ENCODE data around the gene FILIP1L.

Gene FILIP1L

GRCh38 chr3:100114413-100115030 lies at the start of gene FILIP1L:
Gene FILIP1L (minus strand): TSS chr3:100114501.
- in situ Hi-C loops (cut with MboI; ENCODE audit: low sequenced_read_pairs): no loop called here

GRCh38 chr3:100163787-100164186 lies 49.5 kb upstream of the FILIP1L start:
- in situ Hi-C loops (cut with MboI; ENCODE audit: low sequenced_read_pairs): no loop called here

GRCh38 chr3:100160521-100160920 lies 46.2 kb upstream of the FILIP1L start:
- in situ Hi-C loops (cut with MboI; ENCODE audit: low sequenced_read_pairs): no loop called here

DNA sequence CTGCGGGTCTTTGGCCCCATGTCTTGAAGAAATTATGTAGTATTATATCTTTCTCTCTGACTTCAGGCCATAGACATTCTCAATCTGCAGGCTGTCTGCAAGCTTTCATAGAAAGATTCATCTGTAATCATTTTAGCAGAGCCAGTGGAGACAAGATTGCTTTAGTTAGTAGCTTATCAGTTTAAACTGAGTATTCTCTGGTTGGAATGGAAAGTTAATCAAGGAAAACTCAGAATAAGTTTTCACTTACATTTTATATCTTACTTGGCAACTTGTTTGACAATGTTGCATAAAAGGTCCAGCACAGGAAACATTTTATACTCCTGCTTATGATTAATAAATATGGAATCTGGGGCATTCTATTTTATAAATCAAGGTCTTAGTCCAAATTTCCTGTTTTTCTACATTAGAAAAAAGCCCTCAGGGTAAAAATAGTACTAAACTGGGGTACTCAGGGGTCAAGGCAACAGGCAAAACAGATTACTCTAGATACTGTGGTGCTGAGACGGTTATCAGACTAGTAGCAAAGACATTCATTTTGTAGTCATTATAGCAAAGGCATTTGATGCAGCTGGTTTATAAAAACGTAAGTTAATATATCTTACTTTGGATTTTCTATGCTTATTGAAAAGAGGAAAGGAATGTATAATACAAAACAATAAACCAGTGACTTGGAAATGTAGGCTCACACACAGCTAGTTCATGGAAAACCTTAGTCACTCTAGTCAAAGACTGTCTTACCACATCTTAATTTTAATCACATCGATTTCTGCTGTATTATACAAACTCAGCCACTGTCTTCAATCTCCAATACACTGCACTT lies 45.2 kb upstream of the FILIP1L start:
- in situ Hi-C loops (cut with MboI; ENCODE audit: low sequenced_read_pairs): no loop called here

GRCh38 chr3:100158918-100159330 lies 44.6 kb upstream of the FILIP1L start:
- in situ Hi-C loops (cut with MboI; ENCODE audit: low sequenced_read_pairs): no loop called here

- in situ Hi-C loops (cut with MboI; ENCODE audit: low sequenced_read_pairs): no loop called here
Measured at GRCh38 chr3:100157685-100158084, 43.4 kb upstream of the FILIP1L start.

GRCh38 chr3:100155590-100155989 lies 41.3 kb upstream of the FILIP1L start:
- in situ Hi-C loops (cut with MboI; ENCODE audit: low sequenced_read_pairs): no loop called here

DNA sequence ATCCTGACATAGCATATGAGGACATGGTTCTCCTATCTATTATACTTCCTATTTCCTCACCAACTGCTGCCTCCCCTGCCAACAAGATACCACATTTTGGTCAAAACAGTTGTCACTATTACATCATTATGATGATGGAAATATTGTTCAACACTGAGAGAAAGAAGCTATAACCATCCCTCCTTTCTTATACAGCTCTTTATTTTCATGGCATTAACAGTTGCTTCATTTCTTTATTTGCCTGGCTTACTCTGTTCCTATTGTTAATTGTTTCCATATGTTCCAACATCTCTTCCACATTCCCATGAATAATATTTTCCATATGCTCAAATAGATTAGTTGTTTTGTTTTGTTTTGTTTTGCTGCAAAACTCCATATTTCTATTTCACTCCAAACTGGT lies 40.8 kb upstream of the FILIP1L start:
- in situ Hi-C loops (cut with MboI; ENCODE audit: low sequenced_read_pairs): no loop called here

- in situ Hi-C loops (cut with MboI; ENCODE audit: low sequenced_read_pairs): no loop called here
Measured at GRCh38 chr3:100154171-100154570, 39.9 kb upstream of the FILIP1L start.

GRCh38 chr3:100151024-100151707 lies 36.9 kb upstream of the FILIP1L start:
- in situ Hi-C loops (cut with MboI; ENCODE audit: low sequenced_read_pairs): no loop called here

GRCh38 chr3:100150473-100150872 lies 36.2 kb upstream of the FILIP1L start:
- in situ Hi-C loops (cut with MboI; ENCODE audit: low sequenced_read_pairs): no loop called here

DNA sequence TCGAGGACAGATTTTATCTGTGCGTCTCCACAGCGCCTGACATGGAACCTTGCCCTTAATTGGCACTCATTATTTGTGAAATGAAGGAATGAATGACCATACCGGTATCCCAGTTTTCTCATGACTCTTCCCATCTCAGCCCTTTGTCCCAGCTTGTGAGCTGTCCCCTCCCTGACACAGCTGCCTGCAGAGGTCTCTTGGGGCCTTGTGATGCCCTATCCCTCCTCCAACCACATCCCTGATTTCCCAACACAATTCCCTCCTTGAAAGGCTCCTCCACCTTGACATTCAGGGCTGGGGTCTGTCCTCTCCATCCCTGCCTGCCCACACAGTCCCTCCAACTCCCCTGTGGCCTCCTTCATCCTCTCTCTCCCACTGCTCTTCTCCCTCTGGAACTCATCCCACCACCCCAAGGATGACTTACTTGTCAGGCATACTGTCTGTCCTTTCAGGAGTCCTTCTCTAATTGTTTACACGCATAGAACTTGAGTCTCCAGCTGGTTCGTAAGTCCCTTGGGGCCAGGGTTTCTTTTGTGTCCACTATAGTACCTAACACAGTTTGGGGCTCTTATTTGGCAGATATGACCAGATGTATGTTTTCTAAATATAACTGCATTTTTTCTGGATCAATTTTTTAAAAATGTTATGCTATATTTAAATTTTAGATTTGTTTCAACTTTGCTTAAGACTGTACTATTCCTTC lies 35.6 kb upstream of the FILIP1L start:
- in situ Hi-C loops (cut with MboI; ENCODE audit: low sequenced_read_pairs): no loop called here

DNA sequence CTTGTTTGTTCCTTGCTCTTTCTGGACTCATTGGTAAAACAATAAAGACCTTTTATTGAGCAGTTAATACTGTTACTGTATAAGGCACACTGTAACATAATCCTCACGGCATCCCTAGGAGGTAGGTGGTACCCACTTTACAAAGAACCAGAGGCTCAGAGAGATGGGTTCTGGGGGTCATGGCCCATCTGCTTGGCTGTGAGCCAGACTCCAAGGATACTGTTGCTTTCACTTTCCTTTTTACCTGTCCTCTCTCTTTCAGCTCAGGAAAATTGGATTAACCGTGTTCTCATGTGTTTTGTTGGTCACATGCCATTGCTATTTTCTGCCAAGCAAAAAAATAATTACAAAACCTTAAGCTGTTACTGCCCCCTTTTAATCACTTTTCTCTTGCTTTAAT lies 34.8 kb upstream of the FILIP1L start:
- in situ Hi-C loops (cut with MboI; ENCODE audit: low sequenced_read_pairs): no loop called here

DNA sequence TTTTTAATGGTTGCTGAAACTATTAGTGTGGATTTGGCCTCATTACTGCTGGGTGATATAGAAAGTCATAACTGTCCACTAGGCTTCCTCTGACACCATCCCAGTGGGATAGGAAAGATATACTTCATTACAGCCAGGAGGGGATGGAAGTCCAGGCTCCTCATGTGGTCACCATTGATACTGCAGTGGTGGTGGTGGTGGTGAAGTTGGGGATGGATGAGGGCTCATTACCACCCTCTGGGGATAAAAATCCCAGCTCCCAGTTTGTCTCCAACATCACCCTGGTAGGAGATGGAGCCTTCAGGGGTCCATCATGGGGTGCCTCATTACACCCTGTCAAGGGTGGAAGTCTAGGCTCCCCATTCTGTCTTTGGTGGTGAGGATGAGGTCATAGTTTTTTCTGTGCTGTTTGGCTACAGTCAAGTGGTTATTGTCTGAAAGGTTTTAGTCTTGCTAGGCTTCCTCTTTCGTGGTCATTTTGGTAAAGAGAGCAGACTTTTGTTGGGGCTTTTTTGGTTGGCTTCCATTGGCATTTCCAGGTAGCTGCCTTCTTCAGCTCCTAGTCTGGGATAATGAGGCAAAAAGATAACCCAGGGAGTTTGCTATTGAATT lies 30.1 kb upstream of the FILIP1L start:
- in situ Hi-C loops (cut with MboI; ENCODE audit: low sequenced_read_pairs): no loop called here

- in situ Hi-C loops (cut with MboI; ENCODE audit: low sequenced_read_pairs): no loop called here
Measured at GRCh38 chr3:100141586-100141985, 27.3 kb upstream of the FILIP1L start.

DNA sequence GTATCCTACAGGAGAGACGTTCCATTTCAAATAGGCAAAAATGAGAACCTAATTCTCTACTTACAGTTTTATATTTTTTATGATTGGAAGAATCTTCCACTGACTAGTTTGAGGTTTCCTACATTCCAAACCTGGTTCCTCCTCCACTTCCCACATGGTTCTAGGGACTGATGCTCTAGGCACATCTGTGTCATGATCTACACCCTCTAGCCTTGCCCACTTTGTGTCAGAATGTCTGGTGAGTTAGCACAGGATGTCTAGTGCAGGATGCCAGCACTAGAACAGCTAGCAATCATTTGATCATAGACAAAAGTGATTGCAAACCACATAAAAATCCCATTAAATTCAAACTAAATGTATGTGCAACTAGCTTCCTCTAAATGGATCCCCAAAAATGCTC lies 26.7 kb upstream of the FILIP1L start:
- in situ Hi-C loops (cut with MboI; ENCODE audit: low sequenced_read_pairs): no loop called here

DNA sequence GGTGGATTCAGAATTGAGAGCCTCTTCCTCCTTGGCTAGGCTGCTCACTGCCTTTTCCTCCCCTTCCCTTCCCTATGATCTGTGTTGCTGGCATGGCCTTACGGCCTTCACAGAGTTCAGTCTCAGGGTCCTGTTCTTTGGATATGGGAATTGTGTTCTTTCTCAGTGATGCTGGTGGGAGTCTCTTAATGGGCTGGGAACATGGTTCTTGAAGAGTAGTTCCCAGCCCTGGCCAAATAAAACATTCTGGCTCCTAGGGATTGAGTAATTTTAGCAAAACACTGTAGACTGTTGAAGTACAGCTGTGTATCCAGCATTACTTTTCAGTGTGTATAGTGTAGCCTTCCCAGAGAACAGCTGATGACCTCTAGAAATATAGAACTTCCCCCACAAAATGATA lies 22.6 kb upstream of the FILIP1L start:
- in situ Hi-C loops (cut with MboI; ENCODE audit: low sequenced_read_pairs): no loop called here

DNA sequence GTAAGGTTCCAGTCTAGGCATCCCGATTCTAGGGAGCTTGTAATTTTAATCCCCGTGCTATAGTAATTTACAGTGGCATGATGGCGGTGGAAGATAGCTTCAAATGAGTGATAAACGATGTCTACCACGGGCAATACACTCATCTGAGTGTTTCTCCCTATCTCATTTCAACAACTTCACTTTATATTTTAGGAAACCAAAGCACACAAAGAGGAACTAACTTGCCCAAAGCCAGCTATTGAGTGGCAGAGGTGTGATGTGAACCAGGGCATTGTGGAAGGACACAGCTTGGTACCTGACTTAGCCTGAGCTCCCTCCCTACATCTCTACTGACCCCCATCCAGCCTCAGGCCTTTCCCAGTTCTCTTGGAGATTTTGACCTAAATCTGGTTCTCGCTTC lies 16.9 kb upstream of the FILIP1L start:
- in situ Hi-C loops (cut with MboI; ENCODE audit: low sequenced_read_pairs): no loop called here

GRCh38 chr3:100129941-100130340 lies 15.6 kb upstream of the FILIP1L start:
- in situ Hi-C loops (cut with MboI; ENCODE audit: low sequenced_read_pairs): no loop called here

DNA sequence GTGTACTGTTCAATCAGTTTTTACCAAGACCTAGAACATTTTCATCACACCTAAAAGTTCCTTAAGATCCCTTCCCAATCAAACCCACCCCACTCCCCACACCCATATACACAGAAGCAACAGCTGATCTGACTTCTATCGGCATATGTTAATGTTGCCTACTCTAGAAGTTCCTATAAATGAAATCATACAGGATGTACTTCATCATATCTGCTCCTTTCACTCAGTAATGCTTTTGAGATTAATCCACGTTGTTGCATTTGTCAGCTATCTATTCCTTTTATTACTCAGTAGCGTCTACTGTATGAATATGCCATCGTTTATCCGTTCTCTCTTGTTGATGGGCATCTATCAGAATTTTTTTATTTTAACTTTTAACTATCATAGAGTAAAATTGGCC lies 14.3 kb upstream of the FILIP1L start:
- in situ Hi-C loops (cut with MboI; ENCODE audit: low sequenced_read_pairs): no loop called here

DNA sequence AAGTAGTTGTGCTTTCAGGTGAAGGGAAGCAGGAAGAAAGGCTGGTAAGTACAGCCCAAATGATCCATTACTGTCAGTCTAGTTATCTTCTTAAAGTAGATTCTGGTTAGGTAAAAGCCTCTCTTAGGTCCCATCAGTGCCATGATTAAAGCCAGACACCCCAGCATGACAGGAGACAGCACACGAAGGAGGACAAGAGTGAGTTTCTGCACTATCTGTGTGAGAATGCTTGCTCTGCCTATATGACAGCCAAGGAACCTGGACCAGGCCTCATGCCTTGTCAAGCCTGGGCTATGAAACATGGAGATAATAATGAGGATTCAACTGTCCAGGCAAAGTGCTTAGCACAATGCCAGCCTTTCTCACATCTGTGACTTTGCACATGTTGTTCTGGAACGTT lies 13.5 kb upstream of the FILIP1L start:
- in situ Hi-C loops (cut with MboI; ENCODE audit: low sequenced_read_pairs): no loop called here

Data from hTERT RPE-1 (cell line).